ENCODE results near the gene STK10.
"Not testable (repeated sequence)": the region's sequence is repeated elsewhere in the genome, so short reads cannot be mapped to it uniquely, and the experiment has no call there.

Gene STK10

GRCh38 chr5:172051643-172052339 is 136.2 kb downstream of the STK10 start:
- no peak for DNase-seq

DNA sequence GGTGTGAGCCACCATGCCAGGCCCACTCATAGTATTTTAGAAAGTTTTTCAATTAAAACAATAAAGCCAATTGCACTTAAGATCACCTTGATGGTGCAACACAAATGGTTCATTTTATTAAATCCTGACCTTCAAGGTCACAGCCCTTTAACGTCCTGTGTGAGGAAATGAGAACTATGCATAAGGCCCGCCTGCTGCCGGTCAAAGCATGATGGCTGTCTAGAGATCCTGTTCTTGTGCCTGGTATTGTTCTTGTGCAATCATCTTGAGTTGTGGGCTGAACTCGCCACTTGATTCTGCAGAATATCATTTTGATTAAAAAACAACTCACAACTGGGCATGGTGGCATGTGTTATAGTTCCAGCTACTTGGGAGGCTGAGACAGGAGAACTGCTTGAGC is 137.9 kb downstream of the STK10 start:
- DNase-seq = no peak

GRCh38 chr5:172049226-172049796 is 138.7 kb downstream of the STK10 start:
- no peak for DNase-seq

GRCh38 chr5:172048539-172049101 is 139.4 kb downstream of the STK10 start:
- no peak for DNase-seq

DNA sequence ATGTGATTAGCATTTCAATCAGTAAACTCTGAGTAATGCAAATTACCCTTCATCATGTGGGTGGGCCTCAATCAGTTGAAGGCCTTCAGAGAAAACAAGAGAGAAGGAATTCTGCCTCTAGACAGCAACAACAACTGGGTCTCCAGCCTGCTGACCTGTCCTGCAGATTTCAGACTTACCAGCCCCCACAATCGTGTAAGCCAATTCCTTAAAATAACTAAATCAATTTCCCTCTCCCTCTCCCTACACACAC is 139.9 kb downstream of the STK10 start:
- no peak for DNase-seq

DNA sequence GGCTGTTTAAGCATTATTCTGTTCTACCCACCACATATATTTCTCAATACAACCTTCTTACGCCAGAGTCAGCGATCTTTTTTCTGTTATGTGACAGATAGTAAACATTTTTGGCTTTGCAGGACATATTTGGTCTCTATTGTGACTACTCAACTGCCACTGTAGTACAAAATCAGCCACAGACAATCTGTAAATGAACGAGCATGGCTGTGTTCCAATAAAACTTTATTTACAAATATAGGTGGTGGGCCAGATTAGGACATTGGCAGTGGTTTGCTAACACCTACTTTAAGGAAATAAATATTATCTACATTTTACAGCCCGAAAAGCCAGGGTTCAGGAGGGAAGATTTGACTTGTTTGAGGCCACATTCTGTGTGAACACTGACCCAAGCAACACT is 141.4 kb downstream of the STK10 start:
- DNase-seq = no peak

GRCh38 chr5:172045315-172045632 is 142.8 kb downstream of the STK10 start:
- no peak for DNase-seq

DNA sequence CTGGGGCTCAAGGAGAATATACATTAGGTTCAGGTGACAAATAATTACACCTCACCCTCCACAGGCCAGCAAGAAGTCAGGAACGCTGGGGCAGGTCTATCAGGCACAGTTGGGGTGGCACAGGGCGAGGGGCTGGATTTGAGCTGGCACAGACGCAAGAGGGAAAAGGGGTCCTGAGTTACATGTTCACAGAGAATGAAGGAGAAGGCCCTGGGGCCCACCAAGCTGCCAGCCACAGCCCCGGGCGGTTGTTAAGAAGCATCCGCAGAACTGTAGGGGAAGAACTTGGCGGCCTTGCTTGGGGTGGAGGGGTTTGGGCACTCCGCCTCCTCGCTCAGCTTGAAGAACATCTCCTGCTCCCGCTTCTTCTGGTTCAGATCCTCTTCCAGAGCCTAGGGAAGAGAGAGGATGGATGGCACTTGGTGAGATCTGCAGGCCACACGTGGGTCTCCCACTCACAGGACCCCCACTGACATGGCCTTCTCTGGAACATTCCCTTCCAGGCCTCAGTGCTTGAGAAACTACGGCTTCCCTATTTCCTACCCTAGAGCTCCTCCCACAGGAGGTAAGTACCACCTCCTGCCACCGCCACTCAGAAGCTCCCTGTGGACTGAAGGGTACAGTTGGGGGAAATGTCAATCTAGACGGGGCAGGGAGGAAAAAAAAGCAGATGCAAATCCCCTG is 143.3 kb downstream of the STK10 start:
- DNase-seq = no peak

DNA sequence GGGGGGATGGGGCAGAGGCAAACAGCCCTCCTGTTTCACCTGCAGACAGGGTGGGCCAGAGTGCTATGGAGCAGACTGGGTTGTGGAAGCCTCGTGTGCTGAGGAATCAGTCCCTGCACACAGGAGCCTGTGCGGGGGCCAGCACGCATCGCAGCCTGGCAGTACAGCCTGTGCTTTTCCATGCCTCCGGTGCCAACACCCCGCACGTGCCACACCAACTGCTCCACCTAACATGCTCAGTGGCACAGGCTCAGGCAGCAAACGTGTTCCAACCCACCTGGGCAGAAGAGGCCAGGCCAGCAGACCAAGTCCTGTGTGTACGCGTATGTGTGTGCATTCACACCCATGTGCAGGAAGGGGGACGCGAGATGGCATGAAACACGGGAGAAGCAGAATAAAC is 144.2 kb downstream of the STK10 start:
- DNase-seq = no peak

DNA sequence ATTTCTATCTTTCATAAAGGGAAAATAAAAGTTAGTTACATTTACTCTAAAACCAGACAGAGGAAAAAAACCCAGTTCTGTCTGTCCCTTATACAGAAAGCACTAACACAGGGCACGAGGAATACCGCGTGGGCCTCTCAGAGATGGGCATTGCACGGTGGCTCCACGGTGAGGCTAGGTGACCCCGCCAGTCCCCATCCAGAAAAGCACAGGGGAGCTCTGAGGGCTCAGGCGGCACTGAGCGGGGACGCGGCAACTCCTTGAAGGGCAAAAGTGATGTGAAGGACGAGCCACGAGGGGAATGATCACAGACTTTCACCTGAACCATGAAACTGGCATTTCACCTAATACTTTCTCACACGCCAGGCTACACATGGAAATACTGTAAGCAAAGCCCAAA is 145.8 kb downstream of the STK10 start:
- no peak for DNase-seq

DNA sequence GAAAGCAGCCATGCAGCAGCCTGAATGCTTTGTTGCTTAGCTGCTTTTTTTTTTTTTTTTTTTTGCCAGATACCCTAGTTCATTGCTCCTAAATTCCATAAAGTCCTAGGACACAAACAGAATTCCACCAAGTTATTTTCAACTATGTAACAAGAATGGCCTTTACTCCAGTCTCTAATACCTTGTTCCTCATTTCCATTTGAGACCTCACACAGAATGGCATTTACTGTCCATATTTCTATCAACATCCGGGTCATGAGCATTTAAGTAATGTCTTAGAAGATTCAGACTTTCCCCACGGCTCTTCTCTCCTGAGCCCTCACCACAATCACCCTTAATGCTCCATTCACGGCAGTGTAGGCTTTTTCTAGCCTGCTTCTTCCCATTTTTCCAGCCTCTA is 149.9 kb downstream of the STK10 start:
- no peak for DNase-seq

GRCh38 chr5:172035049-172035448 is 153.0 kb downstream of the STK10 start:
- DNase-seq = no peak

DNA sequence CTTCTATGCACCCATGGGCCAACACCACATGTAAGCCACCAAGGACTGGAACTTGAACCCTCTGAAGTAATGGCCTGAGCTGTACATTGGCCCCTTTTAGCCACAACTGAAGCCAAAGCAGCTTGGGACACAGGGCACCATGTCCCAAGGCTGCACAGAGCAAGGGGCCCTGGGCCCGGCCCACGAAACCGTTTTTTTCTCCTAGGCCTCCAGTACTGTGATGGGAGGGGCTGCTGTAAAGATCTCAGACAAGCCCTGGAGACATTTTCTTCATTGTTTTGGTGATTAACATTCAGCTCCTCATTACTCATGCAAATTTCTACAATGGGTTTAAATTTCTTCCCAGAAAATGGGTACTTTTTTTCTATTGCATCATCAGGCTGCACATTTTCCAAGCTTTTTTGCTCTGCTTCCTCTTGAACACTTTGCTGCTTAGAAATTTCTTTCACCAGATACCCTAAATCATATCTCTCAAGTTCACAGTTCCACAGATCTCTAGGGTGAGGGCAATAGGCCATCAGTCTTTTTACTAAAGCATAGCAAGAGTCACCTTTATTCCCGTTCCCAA is 156.0 kb downstream of the STK10 start:
- no peak for DNase-seq

DNA sequence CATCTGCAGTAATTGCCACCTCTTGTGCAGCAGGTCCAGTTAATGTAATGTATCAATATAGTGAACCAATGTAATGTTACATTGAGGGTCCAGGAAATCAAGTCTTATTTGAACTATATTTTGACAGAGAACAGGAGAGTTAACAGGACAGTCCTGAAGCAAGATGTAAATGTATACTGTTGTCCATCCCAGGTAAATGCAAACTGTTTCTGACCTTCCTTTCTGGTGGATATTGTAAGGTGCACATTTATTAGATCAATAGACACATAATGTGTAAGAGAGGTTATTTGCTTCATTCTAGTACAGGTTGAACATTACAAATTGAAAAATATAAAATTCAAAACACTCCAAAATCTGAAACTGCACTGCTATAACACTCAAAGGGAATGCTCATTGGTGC is 158.1 kb downstream of the STK10 start:
- DNase-seq = no peak

GRCh38 chr5:172028167-172028566 is 159.9 kb downstream of the STK10 start:
- DNase-seq = no peak

GRCh38 chr5:172020110-172020786 is 167.8 kb downstream of the STK10 start:
- DNase-seq = not testable (repeated sequence)

- DNase-seq = no peak
These were observed 172.7 kb downstream of the STK10 start for GRCh38 chr5:172015346-172015745.

GRCh38 chr5:172010278-172010677 is 177.7 kb downstream of the STK10 start:
- no peak for DNase-seq

DNA sequence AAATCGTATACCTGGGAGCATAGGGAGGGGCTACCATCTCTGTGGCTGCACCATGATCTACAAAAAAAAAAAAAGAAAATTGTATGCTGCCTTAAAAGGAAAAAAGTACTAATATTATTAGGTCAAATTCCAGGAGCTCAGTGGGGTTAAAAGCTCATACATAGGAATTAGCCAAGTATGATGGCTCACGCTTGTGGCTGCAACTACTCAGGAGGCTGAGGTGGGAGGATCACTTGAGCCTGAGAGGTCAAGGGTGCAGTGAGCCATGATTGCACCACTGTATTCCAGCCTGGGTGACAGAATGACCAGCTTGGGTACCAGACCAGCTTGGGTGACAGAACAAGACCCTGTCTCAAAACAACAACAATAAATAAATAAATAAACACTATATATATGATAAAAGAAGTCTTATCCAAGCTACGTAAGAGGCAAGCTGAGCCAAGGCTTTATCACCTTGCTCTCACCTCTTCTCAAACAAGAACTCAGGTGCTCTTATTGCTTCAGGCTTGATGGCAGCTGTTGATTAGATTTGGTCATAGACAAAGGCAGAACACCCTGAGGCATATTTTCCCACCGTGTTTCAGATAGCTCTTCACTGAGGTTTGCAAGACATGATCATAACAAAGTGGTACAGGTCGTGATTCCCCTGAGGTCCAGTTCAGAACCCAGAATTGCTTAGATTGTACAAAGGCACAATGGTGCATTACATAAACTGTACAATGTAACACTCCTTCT is 178.3 kb downstream of the STK10 start:
- no peak for DNase-seq

GRCh38 chr5:172008689-172009141 is 179.3 kb downstream of the STK10 start:
- no peak for DNase-seq

DNA sequence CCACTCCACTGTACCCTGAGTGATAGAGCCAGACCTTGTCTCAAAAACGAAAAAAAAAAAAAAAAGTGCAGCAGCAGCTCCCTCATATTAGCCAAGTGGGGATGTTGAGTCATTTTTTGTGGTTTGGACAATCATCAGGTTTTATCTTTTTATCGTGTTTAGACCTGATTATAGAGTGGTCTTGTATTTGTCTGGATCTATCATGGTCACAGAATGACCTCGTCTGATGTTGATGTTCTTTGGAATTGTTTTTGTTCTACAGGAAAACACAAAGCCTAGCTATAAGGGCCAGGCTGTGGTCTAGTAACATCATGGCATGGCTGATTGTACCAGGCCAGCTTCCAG is 179.9 kb downstream of the STK10 start:
- DNase-seq = no peak

GRCh38 chr5:172007175-172008110 is 180.6 kb downstream of the STK10 start:
- no peak for DNase-seq
